ENCODE results near the gene NEDD9. TPM values are rescaled to one million over a fixed set of nuclear protein-coding genes. Genes with fewer than 3 reads are reported as not detected.

The NEDD9 gene
- total and polyA plus RNA-seq, 2 of the 4 experiments (the other 2 are of a cell fraction): 7.6 to 16.5 TPM

DNA sequence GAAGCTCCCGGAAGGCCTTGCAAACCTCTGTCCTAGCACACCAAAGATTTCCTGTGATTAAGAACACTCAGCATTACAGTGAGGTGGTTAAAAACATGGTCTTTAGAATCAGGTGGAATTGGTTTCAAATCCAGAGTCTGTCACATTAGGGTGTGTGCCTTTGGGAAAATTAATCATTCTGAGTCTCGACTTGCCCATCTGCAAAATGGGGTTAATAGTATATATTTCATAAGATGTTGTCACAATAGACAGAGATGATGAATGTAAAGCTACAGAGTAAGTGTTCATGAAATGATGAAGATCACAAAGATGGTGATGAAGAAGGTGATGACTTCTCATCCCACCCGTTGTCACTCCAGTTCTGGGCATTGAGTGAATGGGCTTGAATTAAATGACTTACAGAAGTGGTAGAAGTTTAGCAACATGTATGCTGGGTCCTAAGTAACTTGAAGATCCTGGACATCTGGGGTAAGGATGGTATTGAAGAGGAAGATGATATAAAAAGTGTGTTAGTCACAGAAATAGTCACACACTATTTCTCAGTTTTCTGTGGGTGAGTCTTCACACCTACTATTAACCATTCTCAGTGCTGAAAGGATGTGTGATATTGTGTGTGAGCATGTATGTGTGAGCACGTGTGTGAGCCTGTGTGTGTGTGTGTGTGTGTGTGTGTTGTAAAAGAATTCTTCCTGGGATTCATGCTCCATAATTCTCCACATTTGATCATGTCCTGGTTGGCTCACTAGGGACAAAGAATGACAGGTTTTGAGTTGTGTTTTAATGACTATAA lies 28.0 kb upstream of the NEDD9 start:
- BruUV-seq (replicated peaks): no TSS peak
- CTCF ChIA-PET: no interaction called here
- WGBS, 2 experiments (ENCODE audit: extremely low coverage in 2 of 2, insufficient read length in 1 of 2): no CpG with 5 or more reads among the region's 4 CpGs
- intact Hi-C loops (cut with micrococcal nuclease) (no loop called here), dilution Hi-C loops (cut with HindIII; ENCODE audit: low sequenced_read_pairs, unreplicated experiment) (no loop called here), in situ Hi-C loops (cut with MboI; ENCODE audit: low sequenced_read_pairs) (no loop called here)
- Histone ChIP-seq H3K18ac (ENCODE audit: low read depth, low read length) (no peak overlapping the region), H3K36me3 (ENCODE audit: control insufficient read depth, insufficient read depth, low read length) (no peaks in the 10 kb centered on the region), H3K27ac (ENCODE audit: insufficient read depth, low read length) (no peak overlapping the region), H3K27me3 (ENCODE audit: control insufficient read depth, insufficient read depth, low read length) (no peaks in the 10 kb centered on the region), H3K9ac (ENCODE audit: low read depth, low read length) (no peak overlapping the region), H4K91ac (ENCODE audit: insufficient read depth, low read depth, low read length) (no peak overlapping the region), H2BK120ac (ENCODE audit: low read depth, low read length) (no peak overlapping the region), H3K9me3 (ENCODE audit: control insufficient read depth, insufficient read depth, low read length) (no peaks in the 10 kb centered on the region), H3K23ac (ENCODE audit: low read depth, low read length) (no peak overlapping the region), H3K4ac (ENCODE audit: low read depth, low read length) (no peak overlapping the region), H2AFZ (replicated peaks; ENCODE audit: low read length, poor library complexity) (no peak overlapping the region), H4K20me1 (ENCODE audit: insufficient read depth, low read length) (no peaks in the 10 kb centered on the region), H2BK20ac (ENCODE audit: low read depth, low read length) (peak overlapping the region; percentile 3; the same call in 1 of the 2 replicates), H3K4me2 (ENCODE audit: low read depth, low read length) (no peak overlapping the region), H3K14ac (replicated peaks; ENCODE audit: low read depth, low read length) (no peak overlapping the region), H2AK5ac (ENCODE audit: low read depth, low read length) (peak overlapping the region; percentile 77), H2BK5ac (ENCODE audit: low read depth, low read length, poor library complexity, severe bottlenecking) (no peak overlapping the region), H2AK9ac (replicated peaks; ENCODE audit: low read depth, low read length, poor library complexity) (no peak overlapping the region), H3K9me1 (ENCODE audit: insufficient read depth, low read length) (peaks cover 2% of the 10 kb centered on the region; the same call in 1 of the 2 replicates), H2BK15ac (ENCODE audit: low read depth, low read length) (no peak overlapping the region), H3K4me3 (ENCODE audit: insufficient read depth, low read depth, low read length) (no peak overlapping the region), H3K4me1 (ENCODE audit: control insufficient read depth, insufficient read depth, low read length) (peaks cover 7% of the 10 kb centered on the region; the same call in 1 of the 2 replicates), H3K79me1 (ENCODE audit: low read depth in 1 of 2, low read length in 2 of 2) (no peaks in the 10 kb centered on the region), H4K8ac (ENCODE audit: low read depth in 2 of 2, low read length in 2 of 2) (no peak overlapping the region), H4K5ac (ENCODE audit: low read depth, low read length) (no peak overlapping the region), H3K56ac (ENCODE audit: extremely low read depth, insufficient read depth, low read length) (no peak overlapping the region)
- POLR2A ChIA-PET (ENCODE audit: unreplicated experiment): no interaction called here
- no peak for DNase-seq
- no peak for ATAC-seq (ENCODE audit: low read depth)
- TF ChIP-seq CEBPB (IDR thresholded peaks at IDR 0.05; ENCODE audit: low read depth, low read length): no peak
- no peak for TF ChIP-seq POLR2A (IDR thresholded peaks at IDR 0.05; ENCODE audit: low read depth, low read length)
- TF ChIP-seq, protein P1, sequence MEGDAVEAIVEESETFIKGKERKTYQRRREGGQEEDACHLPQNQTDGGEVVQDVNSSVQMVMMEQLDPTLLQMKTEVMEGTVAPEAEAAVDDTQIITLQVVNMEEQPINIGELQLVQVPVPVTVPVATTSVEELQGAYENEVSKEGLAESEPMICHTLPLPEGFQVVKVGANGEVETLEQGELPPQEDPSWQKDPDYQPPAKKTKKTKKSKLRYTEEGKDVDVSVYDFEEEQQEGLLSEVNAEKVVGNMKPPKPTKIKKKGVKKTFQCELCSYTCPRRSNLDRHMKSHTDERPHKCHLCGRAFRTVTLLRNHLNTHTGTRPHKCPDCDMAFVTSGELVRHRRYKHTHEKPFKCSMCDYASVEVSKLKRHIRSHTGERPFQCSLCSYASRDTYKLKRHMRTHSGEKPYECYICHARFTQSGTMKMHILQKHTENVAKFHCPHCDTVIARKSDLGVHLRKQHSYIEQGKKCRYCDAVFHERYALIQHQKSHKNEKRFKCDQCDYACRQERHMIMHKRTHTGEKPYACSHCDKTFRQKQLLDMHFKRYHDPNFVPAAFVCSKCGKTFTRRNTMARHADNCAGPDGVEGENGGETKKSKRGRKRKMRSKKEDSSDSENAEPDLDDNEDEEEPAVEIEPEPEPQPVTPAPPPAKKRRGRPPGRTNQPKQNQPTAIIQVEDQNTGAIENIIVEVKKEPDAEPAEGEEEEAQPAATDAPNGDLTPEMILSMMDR (conservative IDR thresholded peaks at IDR 0.05; ENCODE audit: low read depth, low read length): no peak
- TF ChIP-seq RCOR1 (IDR thresholded peaks at IDR 0.05; ENCODE audit: insufficient replicate concordance, low read length): no peak
- TF ChIP-seq SMC3 (IDR thresholded peaks at IDR 0.05; ENCODE audit: low read depth, low read length): no peak
- TF ChIP-seq, protein P2, sequence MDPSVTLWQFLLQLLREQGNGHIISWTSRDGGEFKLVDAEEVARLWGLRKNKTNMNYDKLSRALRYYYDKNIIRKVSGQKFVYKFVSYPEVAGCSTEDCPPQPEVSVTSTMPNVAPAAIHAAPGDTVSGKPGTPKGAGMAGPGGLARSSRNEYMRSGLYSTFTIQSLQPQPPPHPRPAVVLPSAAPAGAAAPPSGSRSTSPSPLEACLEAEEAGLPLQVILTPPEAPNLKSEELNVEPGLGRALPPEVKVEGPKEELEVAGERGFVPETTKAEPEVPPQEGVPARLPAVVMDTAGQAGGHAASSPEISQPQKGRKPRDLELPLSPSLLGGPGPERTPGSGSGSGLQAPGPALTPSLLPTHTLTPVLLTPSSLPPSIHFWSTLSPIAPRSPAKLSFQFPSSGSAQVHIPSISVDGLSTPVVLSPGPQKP (IDR thresholded peaks at IDR 0.05; ENCODE audit: borderline replicate concordance, low read depth, low read length): no peak
- TF ChIP-seq RFX5 (IDR thresholded peaks at IDR 0.05; ENCODE audit: low read depth, low read length): no peak
- no peak for TF ChIP-seq RAD21 (IDR thresholded peaks at IDR 0.05; ENCODE audit: low read length)
- no peak for TF ChIP-seq BHLHE40 (IDR thresholded peaks at IDR 0.05; ENCODE audit: low read depth, low read length)
- no peak for TF ChIP-seq NFE2L2 (IDR thresholded peaks at IDR 0.05; ENCODE audit: low read depth, low read length)
- no peak for TF ChIP-seq MAFK (IDR thresholded peaks at IDR 0.05; ENCODE audit: low read depth, low read length)
- TF ChIP-seq, protein P3, sequence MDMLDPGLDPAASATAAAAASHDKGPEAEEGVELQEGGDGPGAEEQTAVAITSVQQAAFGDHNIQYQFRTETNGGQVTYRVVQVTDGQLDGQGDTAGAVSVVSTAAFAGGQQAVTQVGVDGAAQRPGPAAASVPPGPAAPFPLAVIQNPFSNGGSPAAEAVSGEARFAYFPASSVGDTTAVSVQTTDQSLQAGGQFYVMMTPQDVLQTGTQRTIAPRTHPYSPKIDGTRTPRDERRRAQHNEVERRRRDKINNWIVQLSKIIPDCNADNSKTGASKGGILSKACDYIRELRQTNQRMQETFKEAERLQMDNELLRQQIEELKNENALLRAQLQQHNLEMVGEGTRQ (IDR thresholded peaks at IDR 0.05; ENCODE audit: low read depth, low read length): no peak

All from IMR-90 (cell line).